GM10266 (cell line): Measurements from ENCODE around the gene SLC4A5.
"Not testable (repeated sequence)": the region's sequence is repeated elsewhere in the genome, so short reads cannot be mapped to it uniquely, and the experiment has no call there.

Experiments
- DNase-seq: peaks from one replicate; pipeline ENCODE4 v3.0.0; 2012; ENCODE audit errors: extremely low spot score
- CTCF ChIP-seq: IDR thresholded peaks from 2 replicates; pipeline ENCODE4 v1.5.1; 2012; ENCODE audit warnings: mild to moderate bottlenecking, low read depth; ENCODE audit not compliant: control insufficient read depth, insufficient read depth; ENCODE audit errors: missing control alignments

Gene SLC4A5

GRCh38 chr2:74364533-74365505 is 21.6 kb upstream of the SLC4A5 start:
- DNase-seq = no peak
- no peak for TF ChIP-seq CTCF

- no peak for DNase-seq
- TF ChIP-seq CTCF = no peak
Observed at GRCh38 chr2:74361327-74361726, 18.1 kb upstream of the SLC4A5 start.

- no peak for TF ChIP-seq CTCF
- no peak for DNase-seq
Observed at GRCh38 chr2:74357627-74358026, 14.4 kb upstream of the SLC4A5 start.

DNA sequence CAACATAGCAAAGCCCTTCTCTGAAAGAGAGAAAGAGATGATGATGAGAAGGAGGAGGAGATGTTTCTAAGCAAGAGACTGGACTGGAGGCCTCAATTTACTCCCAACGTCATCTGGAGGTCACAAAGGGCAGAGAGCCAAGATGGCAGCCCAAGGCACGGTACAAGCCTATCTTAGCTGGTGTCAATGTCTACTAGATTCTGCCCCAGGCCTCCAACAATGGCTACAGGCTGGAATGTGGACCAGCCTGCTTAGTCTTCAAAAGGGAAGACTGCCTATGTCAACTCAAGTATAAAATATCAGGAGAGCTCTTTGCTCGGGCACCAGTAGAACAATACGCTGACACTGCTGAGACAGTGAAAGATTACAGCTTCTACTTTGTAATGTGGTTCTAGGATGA is 6.7 kb upstream of the SLC4A5 start:
- no peak for DNase-seq
- no peak for TF ChIP-seq CTCF

- no peak for DNase-seq
- no peak for TF ChIP-seq CTCF
Observed at GRCh38 chr2:74347742-74348141, 4.5 kb upstream of the SLC4A5 start.

DNA sequence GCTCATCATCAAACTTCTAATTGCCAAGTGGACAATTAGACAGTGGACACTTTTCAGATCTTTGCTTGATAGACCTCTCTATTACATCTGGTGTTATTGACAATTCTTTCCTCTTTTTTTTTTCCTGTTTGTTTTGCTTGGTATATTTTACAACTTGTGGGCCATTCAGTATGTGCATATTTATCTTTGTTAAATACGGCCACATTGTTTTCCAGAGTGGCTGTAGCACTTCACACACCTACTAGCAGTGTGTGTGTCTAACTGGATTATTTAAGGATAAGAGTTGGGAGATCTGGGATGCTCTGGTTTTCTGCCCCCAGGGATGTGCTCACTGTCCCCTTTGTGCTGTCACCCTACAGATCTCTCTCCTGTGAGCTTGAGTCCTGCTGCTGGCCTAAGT is 4.1 kb upstream of the SLC4A5 start:
- DNase-seq = no peak
- TF ChIP-seq CTCF = no peak

- DNase-seq = no peak
- TF ChIP-seq CTCF = no peak
Observed at GRCh38 chr2:74345272-74345943, 2.2 kb upstream of the SLC4A5 start.

DNA sequence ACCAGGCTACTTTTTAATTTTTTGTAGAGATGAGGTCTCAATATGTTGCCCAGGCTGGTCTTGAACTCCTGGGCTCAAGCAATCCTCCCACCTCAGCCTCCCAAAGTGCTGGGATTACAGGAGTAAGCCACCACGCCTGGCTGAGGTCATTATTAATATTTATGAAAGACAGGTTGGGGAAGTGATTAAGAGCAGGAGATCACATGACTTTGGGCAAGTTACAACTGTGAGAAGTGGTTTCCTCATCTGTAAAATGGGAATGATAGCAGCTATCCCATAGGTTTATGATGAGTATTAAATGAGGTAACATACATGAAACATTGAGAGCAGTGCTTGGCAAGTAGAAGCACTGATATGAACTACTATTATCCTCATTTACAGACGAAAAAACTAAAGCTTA is 7.0 kb downstream of the SLC4A5 start:
- not testable (repeated sequence) for DNase-seq
